ENCODE data around the gene XRN1. TPM values are rescaled to one million over a fixed set of nuclear protein-coding genes. Genes with fewer than 3 reads are reported as not detected.

Gene XRN1
- total and polyA plus RNA-seq, 5 donors from 2014 or later: 53.5 to 121 (median 81.3) TPM

DNA sequence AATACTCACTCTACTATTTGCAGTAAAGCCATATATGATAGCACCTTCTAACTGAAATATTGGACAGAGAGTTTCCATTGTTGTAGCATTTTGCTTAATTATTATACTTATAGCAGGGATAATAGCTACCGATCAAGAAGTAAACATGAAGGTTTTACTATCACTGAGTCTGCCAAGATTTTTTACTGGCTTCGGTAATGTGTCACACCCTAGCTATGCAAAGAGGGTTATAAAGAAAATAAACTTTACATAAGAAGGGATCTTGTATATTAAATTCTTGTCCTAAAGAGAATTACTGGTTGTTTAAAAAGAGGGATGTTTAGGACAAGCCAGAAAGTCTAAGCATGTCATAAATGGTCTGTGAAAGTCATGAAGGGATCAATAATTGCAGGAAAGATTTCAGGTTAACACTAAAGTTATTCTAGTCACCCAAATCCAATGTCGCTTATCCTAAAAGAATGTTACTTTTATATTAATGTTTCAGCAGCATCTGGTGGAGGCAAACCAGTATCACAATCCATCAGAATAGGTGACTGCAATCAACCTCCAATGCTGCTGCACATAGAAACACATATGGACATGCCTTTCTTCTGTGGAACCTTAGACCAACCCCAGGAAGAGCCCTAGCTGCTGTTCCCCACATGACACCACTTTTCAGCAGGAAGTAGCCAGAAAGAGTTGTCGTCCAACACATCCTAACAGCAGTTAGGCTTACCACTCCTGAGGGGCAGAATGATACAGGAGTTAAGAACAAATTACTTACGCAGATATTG lies 159.8 kb downstream of the XRN1 start:
- Mint-ChIP-seq H3K4me1 (no peaks in the 10 kb centered on the region), H3K36me3 (peaks cover 3% of the 10 kb centered on the region), H3K9me3 (peaks cover 0 to 14% (median 7%) of the 10 kb centered on the region in 7 donors), H3K27ac (no peak overlapping the region), H3K4me3 (no peak overlapping the region), H3K27me3 (no peaks in the 10 kb centered on the region)
- Histone ChIP-seq H3K36me3 (ENCODE audit: control insufficient read depth, insufficient read depth, low read length) (no peaks in the 10 kb centered on the region), H3K4me3 (ENCODE audit: low read depth, low read length) (no peak overlapping the region), H3K9me3 (ENCODE audit: control insufficient read depth in 2 of 2, low read length in 2 of 2) (peaks cover 15 to 16% of the 10 kb centered on the region in 2 experiments), H3K4me1 (ENCODE audit: control insufficient read depth, insufficient read depth, low read length, poor library complexity, severe bottlenecking) (no peaks in the 10 kb centered on the region), H3K27me3 (ENCODE audit: control insufficient read depth, insufficient read depth, low read length) (no peaks in the 10 kb centered on the region), H3K27ac (ENCODE audit: insufficient read depth, low read length, poor library complexity, severe bottlenecking) (no peak overlapping the region)
- ATAC-seq (ENCODE audit: low read depth in 2 of 2): no peak
- DNase-seq: no peak

DNA sequence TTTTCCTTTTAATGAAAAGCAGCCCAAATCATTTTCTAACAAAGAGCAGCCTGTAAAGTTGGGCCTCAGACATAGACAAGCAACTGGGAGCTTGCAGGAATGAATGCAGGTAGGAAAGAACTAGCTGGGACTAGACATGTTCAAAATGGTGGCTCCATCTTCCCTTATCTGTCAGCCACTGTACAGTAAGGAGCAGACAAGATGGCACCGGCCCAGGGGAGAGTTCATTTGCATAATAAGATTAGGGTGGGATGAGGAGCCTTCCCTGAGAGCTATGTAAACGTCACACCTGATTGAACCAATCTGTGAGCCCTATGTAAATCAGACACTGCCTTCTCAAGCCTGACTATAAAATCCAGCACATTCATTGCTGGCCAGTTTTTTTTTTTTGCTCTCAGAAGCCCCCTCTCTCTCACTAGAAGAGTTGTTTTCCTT lies 162.7 kb downstream of the XRN1 start:
- Mint-ChIP-seq H3K27me3 (no peaks in the 10 kb centered on the region), H3K4me1 (peaks cover 0 to 2% (median 0%) of the 10 kb centered on the region in 4 donors), H3K9me3 (peaks cover 0 to 14% (median 7%) of the 10 kb centered on the region in 7 donors), H3K27ac (no peak overlapping the region), H3K4me3 (no peak overlapping the region), H3K36me3 (peaks cover 3% of the 10 kb centered on the region)
- Histone ChIP-seq H3K9me3 (ENCODE audit: control insufficient read depth in 2 of 2, low read length in 2 of 2) (peaks cover 15 to 16% of the 10 kb centered on the region in 2 experiments), H3K4me3 (ENCODE audit: low read depth, low read length) (no peak overlapping the region), H3K4me1 (ENCODE audit: control insufficient read depth, insufficient read depth, low read length, poor library complexity, severe bottlenecking) (no peaks in the 10 kb centered on the region), H3K27ac (ENCODE audit: insufficient read depth, low read length, poor library complexity, severe bottlenecking) (no peak overlapping the region), H3K27me3 (ENCODE audit: control insufficient read depth, insufficient read depth, low read length) (no peaks in the 10 kb centered on the region), H3K36me3 (ENCODE audit: control insufficient read depth, insufficient read depth, low read length) (no peaks in the 10 kb centered on the region)
- ATAC-seq (ENCODE audit: low read depth in 2 of 2) (no peak), DNase-seq (no peak)

DNA sequence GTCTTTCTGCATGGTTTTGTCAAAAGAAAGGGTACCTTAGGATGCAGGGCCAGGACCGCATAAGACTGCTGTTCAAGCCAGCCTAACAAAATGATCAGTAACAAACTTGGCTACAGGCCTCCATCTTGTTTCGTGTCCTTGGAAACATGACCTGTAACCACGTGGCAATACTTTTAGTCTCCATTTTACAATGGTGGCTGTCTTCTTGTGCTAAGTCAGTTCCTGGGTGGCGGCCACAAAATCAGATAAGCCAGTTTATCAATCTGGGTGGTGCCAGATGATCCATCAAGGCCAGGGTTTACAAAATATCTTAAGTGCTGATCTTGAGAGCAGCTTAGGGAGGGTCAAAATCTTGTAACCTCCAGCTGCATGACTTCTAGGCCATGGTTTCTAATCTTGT lies 165.3 kb downstream of the XRN1 start:
- H3K27me3 ChIP-seq (ENCODE audit: control insufficient read depth, insufficient read depth, low read length): no peaks in the 10 kb centered on the region
- H3K36me3 ChIP-seq (ENCODE audit: control insufficient read depth, insufficient read depth, low read length): no peaks in the 10 kb centered on the region
- peaks cover 4% of the 10 kb centered on the region for H3K27me3 Mint-ChIP-seq
- peak in 1 of 3 donors; percentile 51 for DNase-seq
- H3K4me3 ChIP-seq (ENCODE audit: low read depth, low read length): no peak overlapping the region
- H3K9me3 ChIP-seq (ENCODE audit: control insufficient read depth in 2 of 2, low read length in 2 of 2): peaks cover under 1% of the 10 kb centered on the region in 2 experiments
- no peak for ATAC-seq (ENCODE audit: low read depth in 2 of 2)
- H3K27ac ChIP-seq (ENCODE audit: insufficient read depth, low read length, poor library complexity, severe bottlenecking): no peak overlapping the region
- no peaks in the 10 kb centered on the region for H3K36me3 Mint-ChIP-seq
- peaks cover 0 to 2% (median under 1%) of the 10 kb centered on the region in 7 donors for H3K9me3 Mint-ChIP-seq
- no peaks in the 10 kb centered on the region for H3K4me1 ChIP-seq (ENCODE audit: control insufficient read depth, insufficient read depth, low read length, poor library complexity, severe bottlenecking)
- H3K4me3 Mint-ChIP-seq: no peak overlapping the region
- H3K27ac Mint-ChIP-seq: no peak overlapping the region
- peaks cover 0 to 6% (median 0%) of the 10 kb centered on the region in 4 donors for H3K4me1 Mint-ChIP-seq

DNA sequence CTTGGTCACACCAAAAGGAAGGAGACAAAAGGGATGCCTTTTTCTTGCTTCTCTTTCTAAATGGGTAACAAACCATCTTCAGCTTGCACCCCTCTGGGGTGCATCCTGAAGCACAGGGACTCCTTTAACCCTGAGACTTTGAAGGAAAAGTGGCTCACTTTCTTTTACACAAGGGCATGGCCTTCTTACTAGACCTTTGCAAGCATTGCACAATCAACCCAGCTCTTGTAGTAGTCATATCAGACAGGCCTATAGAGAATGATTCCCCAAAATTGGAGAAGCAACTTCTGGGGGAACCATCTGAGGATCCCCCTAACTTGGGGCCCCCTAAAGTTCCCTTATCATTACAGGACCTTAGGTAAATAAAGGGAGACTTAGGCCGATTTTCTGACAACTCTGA lies 166.4 kb downstream of the XRN1 start:
- H3K4me3 ChIP-seq (ENCODE audit: low read depth, low read length): no peak overlapping the region
- H3K27me3 ChIP-seq (ENCODE audit: control insufficient read depth, insufficient read depth, low read length): no peaks in the 10 kb centered on the region
- Mint-ChIP-seq H3K4me1 (peaks cover 0 to 6% (median 0%) of the 10 kb centered on the region in 4 donors), H3K27ac (no peak overlapping the region), H3K36me3 (no peaks in the 10 kb centered on the region), H3K9me3 (peaks cover 0 to 1% (median 0%) of the 10 kb centered on the region in 7 donors), H3K4me3 (no peak overlapping the region), H3K27me3 (peaks cover 4% of the 10 kb centered on the region)
- no peaks in the 10 kb centered on the region for H3K36me3 ChIP-seq (ENCODE audit: control insufficient read depth, insufficient read depth, low read length)
- H3K9me3 ChIP-seq (ENCODE audit: control insufficient read depth in 2 of 2, low read length in 2 of 2): no peaks in the 10 kb centered on the region
- DNase-seq: no peak
- ATAC-seq (ENCODE audit: low read depth in 2 of 2): no peak
- no peak overlapping the region for H3K27ac ChIP-seq (ENCODE audit: insufficient read depth, low read length, poor library complexity, severe bottlenecking)
- no peaks in the 10 kb centered on the region for H3K4me1 ChIP-seq (ENCODE audit: control insufficient read depth, insufficient read depth, low read length, poor library complexity, severe bottlenecking)

DNA sequence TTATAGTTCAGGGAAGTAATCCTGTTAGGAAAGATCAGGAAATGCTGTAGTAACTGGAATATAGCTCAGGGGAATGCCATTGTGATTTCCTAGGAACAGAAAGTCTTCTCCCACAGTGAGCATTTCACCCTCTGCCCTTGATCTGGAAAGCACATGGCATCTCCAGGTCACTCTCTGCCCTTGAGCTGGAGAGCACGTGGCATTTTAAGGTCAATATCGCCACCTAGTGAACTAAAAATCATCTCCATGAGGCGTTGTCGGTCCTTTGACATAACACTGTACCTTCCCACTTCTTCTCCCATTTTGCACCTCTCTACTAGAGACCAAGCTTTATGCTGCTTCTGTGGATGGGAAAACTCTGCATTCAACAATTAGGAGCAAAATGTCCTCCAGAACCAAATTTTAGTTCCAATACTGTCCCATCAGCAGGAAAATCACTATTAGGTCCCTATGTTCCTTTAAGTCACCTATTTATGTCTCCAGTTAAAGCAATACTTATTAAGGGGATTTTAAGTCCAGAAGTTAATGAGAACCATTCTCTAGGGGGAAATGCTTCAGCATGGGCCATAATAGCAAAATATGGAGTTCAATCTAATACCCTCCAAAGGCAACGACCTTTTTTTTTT lies 167.8 kb downstream of the XRN1 start:
- Histone ChIP-seq H3K4me1 (ENCODE audit: control insufficient read depth, insufficient read depth, low read length, poor library complexity, severe bottlenecking) (no peaks in the 10 kb centered on the region), H3K36me3 (ENCODE audit: control insufficient read depth, insufficient read depth, low read length) (no peaks in the 10 kb centered on the region), H3K27me3 (ENCODE audit: control insufficient read depth, insufficient read depth, low read length) (no peaks in the 10 kb centered on the region), H3K27ac (ENCODE audit: insufficient read depth, low read length, poor library complexity, severe bottlenecking) (no peak overlapping the region), H3K9me3 (ENCODE audit: control insufficient read depth in 2 of 2, low read length in 2 of 2) (no peaks in the 10 kb centered on the region), H3K4me3 (ENCODE audit: low read depth, low read length) (no peak overlapping the region)
- peaks cover 0 to 1% (median 0%) of the 10 kb centered on the region in 7 donors for H3K9me3 Mint-ChIP-seq
- ATAC-seq (ENCODE audit: low read depth in 2 of 2) (peak; percentile 67 to 74), DNase-seq (peak; percentile 13 to 79 (median 65))
- H3K4me3 Mint-ChIP-seq: no peak overlapping the region
- peaks cover 4% of the 10 kb centered on the region for H3K27me3 Mint-ChIP-seq
- H3K36me3 Mint-ChIP-seq: no peaks in the 10 kb centered on the region
- H3K4me1 Mint-ChIP-seq: peaks cover 2 to 7% (median 6%) of the 10 kb centered on the region in 4 donors
- H3K27ac Mint-ChIP-seq: no peak overlapping the region

DNA sequence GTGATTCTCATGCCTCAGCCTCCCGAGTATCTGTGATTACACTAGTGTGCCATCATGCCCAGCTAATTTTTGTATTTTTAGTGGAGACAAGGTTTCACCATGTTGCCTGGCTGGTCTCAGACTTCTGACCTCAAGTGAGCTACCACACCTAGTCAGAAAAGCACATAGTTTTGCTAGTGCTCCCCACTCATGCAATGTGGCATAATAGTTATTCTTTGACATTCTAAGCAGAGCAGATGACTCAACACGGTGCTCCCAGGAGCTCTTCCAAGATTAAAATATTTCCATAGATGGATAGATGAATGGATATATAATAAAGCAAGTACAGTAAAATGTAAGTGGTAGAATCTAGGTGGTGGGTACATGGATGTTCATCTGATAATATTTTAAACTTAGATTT lies 169.4 kb downstream of the XRN1 start:
- Mint-ChIP-seq H3K36me3 (no peaks in the 10 kb centered on the region), H3K4me1 (peaks cover 2 to 7% (median 6%) of the 10 kb centered on the region in 4 donors), H3K27me3 (peaks cover 4% of the 10 kb centered on the region), H3K27ac (no peak overlapping the region), H3K4me3 (no peak overlapping the region), H3K9me3 (peaks cover 0 to 1% (median 0%) of the 10 kb centered on the region in 7 donors)
- Histone ChIP-seq H3K4me3 (ENCODE audit: low read depth, low read length) (no peak overlapping the region), H3K4me1 (ENCODE audit: control insufficient read depth, insufficient read depth, low read length, poor library complexity, severe bottlenecking) (no peaks in the 10 kb centered on the region), H3K27ac (ENCODE audit: insufficient read depth, low read length, poor library complexity, severe bottlenecking) (no peak overlapping the region), H3K9me3 (ENCODE audit: control insufficient read depth in 2 of 2, low read length in 2 of 2) (no peaks in the 10 kb centered on the region), H3K27me3 (ENCODE audit: control insufficient read depth, insufficient read depth, low read length) (no peaks in the 10 kb centered on the region), H3K36me3 (ENCODE audit: control insufficient read depth, insufficient read depth, low read length) (no peaks in the 10 kb centered on the region)
- ATAC-seq (ENCODE audit: low read depth in 2 of 2): no peak
- DNase-seq: no peak

DNA sequence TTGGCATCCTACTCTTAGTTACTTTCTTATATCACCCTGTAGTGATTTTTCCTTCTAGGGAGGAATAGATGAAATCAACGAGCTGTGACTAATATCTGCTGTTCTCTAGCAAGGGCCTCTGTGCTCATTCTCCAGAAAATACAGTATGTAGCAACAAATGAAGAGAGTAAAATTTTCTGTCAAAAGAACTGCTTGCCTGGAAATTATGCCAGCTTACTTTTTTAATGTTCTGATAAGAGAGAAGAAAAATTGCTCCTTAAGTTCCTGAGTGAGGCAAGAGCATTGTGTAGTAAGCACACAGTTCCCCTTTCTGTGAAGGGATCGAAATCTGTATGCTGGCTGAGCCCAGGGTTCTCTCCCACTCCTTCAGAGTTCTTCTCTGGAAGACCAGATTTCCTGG lies 171.1 kb downstream of the XRN1 start:
- no peak for DNase-seq
- Mint-ChIP-seq H3K4me1 (peaks cover 2 to 7% (median 6%) of the 10 kb centered on the region in 4 donors), H3K9me3 (peaks cover 0 to 1% (median 0%) of the 10 kb centered on the region in 7 donors), H3K27ac (no peak overlapping the region), H3K36me3 (no peaks in the 10 kb centered on the region), H3K27me3 (peaks cover 8% of the 10 kb centered on the region), H3K4me3 (no peak overlapping the region)
- Histone ChIP-seq H3K4me1 (ENCODE audit: control insufficient read depth, insufficient read depth, low read length, poor library complexity, severe bottlenecking) (no peaks in the 10 kb centered on the region), H3K36me3 (ENCODE audit: control insufficient read depth, insufficient read depth, low read length) (no peaks in the 10 kb centered on the region), H3K27ac (ENCODE audit: insufficient read depth, low read length, poor library complexity, severe bottlenecking) (no peak overlapping the region), H3K9me3 (ENCODE audit: control insufficient read depth in 2 of 2, low read length in 2 of 2) (no peaks in the 10 kb centered on the region), H3K27me3 (ENCODE audit: control insufficient read depth, insufficient read depth, low read length) (no peaks in the 10 kb centered on the region), H3K4me3 (ENCODE audit: low read depth, low read length) (no peak overlapping the region)
- ATAC-seq (ENCODE audit: low read depth in 2 of 2): no peak
